A549 (cell line): ENCODE results near the gene PHF21A.

Source experiments
- BCL3 ChIP-seq: fragments of >200 bp; sonication (Bioruptor Twin); formaldehyde crosslinking; IDR thresholded peaks from 3 replicates; pipeline ENCODE4 v1.6.1; 2016
- BHLHE40 ChIP-seq: IDR thresholded peaks from 2 replicates; pipeline ENCODE4 v1.6.1; 2012; ENCODE audit warnings: low read depth, low read length, inconsistent platforms
- CBX8 ChIP-seq: fragments of 200-600 bp; sonication (generic); IDR thresholded peaks from 2 replicates; pipeline ENCODE4 v1.6.1; 2016
- HDAC2 ChIP-seq: fragments of 200-600 bp; sonication (generic); IDR thresholded peaks from 2 replicates; pipeline ENCODE4 v1.6.1; 2016
- JUN ChIP-seq, 2 experiments: fragments of >200 bp; sonication (Bioruptor Twin); formaldehyde crosslinking; IDR thresholded peaks; 2 replicates in 1 of 2; 3 replicates in 1 of 2; pipeline ENCODE4 v1.6.1; 2016 to 2017
- MAFK ChIP-seq: fragments of 450-650 bp; IDR thresholded peaks from 2 replicates; pipeline ENCODE4 v1.6.1; 2014; ENCODE audit not compliant: partially characterized antibody
- MAX ChIP-seq: IDR thresholded peaks from 2 replicates; pipeline ENCODE4 v1.6.1; 2012
- PHF8 ChIP-seq: fragments of 200-600 bp; sonication (generic); IDR thresholded peaks from 2 replicates; pipeline ENCODE4 v1.6.1; 2016; ENCODE audit warnings: low read depth, mild to moderate bottlenecking, antibody characterized with exemption, moderate library complexity, borderline replicate concordance
- POLR2A ChIP-seq: IDR thresholded peaks from 2 replicates; pipeline ENCODE4 v1.6.1; 2012; ENCODE audit warnings: mild to moderate bottlenecking, low read length
- REST ChIP-seq: fragments of 200-600 bp; sonication (generic); IDR thresholded peaks from 2 replicates; pipeline ENCODE4 v1.6.1; 2016; ENCODE audit warnings: antibody characterized with exemption, mild to moderate bottlenecking, moderate library complexity
- RFX5 ChIP-seq: fragments of 450-650 bp; IDR thresholded peaks from 2 replicates; pipeline ENCODE4 v1.7.1; 2014; ENCODE audit warnings: antibody characterized with exemption, mild to moderate bottlenecking, moderate library complexity
- RNF2 ChIP-seq: fragments of 200-600 bp; sonication (generic); IDR thresholded peaks from 2 replicates; pipeline ENCODE4 v1.6.1; 2016; ENCODE audit warnings: low read depth, mild to moderate bottlenecking, antibody characterized with exemption, moderate library complexity, borderline replicate concordance
- TF ChIP-seq, protein P1 (sequence below): fragments of >200 bp; sonication (Bioruptor Twin); formaldehyde crosslinking; IDR thresholded peaks from 3 replicates; pipeline ENCODE4 v1.5.1; 2016

DNA sequence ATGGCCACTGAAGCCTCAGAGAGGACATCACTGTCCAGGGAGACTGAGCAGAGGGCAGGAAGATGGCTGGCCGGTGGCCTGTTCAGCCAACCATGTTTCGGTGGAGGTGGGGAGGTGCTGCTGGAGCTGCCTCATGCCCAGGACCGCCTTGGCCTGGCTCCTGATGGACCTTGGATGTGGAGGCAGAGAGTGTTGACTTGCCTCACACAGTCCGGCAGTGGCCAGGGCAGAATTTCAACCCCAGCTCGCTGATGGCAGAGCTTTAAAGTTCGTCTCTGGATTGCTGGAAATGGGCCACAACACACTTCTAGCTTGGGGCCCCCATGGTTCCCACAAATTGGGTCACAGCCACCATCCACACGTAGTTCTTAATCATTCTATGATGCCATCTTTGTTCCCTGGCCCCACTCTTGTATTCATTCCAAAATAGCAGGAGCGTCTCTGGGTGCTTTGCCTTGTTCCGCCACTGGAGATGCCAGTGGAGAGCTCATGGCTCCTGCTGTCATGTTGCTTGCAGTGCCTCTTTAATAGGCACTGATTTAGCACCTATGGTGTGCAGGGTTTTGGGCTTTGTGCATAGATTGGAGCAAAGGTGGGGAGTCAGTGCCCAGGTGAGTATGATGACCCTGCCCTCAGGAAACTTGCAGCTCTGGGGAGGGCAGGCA, 230.2 kb downstream of the PHF21A start:
- TF ChIP-seq, protein P1, sequence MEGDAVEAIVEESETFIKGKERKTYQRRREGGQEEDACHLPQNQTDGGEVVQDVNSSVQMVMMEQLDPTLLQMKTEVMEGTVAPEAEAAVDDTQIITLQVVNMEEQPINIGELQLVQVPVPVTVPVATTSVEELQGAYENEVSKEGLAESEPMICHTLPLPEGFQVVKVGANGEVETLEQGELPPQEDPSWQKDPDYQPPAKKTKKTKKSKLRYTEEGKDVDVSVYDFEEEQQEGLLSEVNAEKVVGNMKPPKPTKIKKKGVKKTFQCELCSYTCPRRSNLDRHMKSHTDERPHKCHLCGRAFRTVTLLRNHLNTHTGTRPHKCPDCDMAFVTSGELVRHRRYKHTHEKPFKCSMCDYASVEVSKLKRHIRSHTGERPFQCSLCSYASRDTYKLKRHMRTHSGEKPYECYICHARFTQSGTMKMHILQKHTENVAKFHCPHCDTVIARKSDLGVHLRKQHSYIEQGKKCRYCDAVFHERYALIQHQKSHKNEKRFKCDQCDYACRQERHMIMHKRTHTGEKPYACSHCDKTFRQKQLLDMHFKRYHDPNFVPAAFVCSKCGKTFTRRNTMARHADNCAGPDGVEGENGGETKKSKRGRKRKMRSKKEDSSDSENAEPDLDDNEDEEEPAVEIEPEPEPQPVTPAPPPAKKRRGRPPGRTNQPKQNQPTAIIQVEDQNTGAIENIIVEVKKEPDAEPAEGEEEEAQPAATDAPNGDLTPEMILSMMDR: no peak
- TF ChIP-seq MAX: no peak
- TF ChIP-seq CBX8: no peak
- TF ChIP-seq HDAC2: no peak
- TF ChIP-seq RNF2: no peak
- no peak for TF ChIP-seq PHF8
- TF ChIP-seq JUN (IDR thresholded peaks at IDR 0.05): no peak
- TF ChIP-seq RFX5: no peak
- TF ChIP-seq BHLHE40: no peak
- TF ChIP-seq BCL3: no peak
- no peak for TF ChIP-seq REST
- no peak for TF ChIP-seq POLR2A
- no peak for TF ChIP-seq MAFK
